Stimulated activated CD4-positive, alpha-beta T cell treated with anti-CD3 and anti-CD28 coated beads, Interleukin-15, amount 100 ng/mL, for 1 hour (primary cell): ENCODE results near the gene ZFP62.
"Not testable (repeated sequence)": the region's sequence is repeated elsewhere in the genome, so short reads cannot be mapped to it uniquely, and the experiment has no call there.

Source experiments
- DNase-seq, 2 donors: peaks; one replicate each; pipeline ENCODE4 v3.0.0-alpha.2; 2020; ENCODE audit warnings: low read depth in 1 of 2, low spot score in 1 of 2

The ZFP62 gene

DNA sequence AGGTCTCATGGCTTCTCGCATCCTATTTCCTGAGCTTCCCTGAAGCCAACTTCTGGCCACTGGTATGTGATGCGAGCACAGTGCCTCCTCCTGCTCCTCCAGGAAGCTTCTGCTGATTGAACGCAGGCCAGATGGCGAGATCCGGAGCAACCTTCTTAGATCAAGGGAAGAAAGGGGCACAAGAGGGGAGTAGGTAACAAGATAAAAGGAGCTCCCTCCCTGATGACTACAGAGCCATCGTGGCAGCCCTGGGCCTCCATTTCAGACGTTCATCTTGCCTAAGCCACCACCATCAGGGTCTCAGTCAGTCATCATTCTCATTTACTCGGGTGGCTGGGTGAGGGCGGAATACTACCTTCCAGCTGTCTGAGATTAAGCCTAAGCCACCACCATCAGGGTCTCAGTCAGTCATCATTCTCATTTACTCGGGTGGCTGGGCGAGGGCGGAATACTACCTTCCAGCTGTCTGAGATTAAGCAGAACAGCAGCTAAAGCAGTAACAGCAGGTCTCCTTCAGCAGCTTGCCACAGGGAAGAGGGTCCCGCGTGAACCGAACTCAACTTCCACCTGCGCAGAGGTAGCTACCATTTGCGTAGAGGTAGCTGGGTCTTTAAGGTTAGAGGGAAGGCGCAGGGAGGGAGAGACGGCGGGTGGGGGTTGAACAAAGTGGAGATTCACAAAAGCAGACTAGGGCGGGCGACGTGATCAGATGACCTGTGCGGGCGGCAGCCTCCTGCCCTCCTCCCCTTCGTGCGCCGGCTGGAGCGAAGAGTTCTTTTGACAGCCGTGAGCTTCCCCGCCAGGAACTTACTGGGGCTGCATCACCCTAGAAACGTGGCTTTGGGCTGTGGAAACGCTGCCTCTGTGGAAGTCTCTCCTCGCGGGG is 30.6 kb downstream of the ZFP62 start:
- peak; percentile 43 to 49 for DNase-seq

DNA sequence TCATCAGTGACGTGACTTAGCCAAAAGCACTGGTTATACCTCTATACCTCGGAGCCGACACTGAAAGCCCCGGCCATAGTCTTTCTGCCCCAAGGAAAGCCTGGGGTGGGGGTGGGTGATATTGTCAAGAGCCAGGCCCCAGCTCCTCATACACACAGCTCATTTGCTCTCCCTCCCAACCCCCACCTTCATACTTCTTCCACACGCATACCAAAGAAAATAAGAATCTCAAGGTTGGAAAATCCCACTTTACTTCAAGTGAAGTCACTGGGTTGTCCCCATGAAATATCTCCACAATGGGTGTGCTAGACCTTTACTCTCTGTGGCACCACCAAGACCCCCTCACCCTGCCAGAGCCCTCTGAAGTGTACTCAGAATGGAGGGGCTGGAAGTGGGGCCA is 31.4 kb downstream of the ZFP62 start:
- DNase-seq, result no peak

DNA sequence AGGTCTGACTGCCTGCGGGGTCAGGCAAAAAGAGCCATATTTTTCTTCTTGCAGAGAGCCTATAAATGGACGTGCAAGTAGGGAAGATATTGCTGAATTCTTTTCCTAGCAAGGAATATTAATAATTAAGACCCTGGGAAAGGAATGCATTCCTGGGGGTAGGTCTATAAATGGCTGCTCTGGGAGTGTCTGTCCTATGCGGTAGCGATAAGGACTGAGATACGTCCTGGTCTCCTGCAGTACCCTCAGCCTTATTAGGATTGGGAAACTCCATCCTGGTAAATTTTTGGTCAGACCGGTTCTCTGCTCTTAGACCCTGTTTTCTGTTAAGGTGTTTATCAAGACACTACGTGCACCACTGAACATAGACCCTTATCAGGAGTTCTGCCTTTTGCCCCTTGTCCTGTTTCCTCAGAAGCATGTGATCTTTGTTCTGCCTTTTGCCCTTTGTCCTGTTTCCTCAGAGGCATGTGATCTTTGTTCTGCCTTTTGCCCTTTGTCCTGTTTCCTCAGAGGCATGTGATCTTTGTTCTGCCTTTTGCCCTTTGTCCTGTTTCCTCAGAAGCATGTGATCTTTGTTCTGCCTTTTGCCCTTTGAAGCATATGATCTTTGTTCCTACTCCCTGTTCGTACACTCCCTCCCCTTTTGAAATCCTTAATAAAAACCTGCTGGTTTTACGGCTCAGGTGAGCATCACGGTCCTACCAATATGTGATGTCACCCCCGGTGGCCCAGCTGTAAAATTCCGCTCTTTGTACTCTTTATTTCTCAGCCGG is 32.1 kb downstream of the ZFP62 start:
- DNase-seq, result not testable (repeated sequence)

DNA sequence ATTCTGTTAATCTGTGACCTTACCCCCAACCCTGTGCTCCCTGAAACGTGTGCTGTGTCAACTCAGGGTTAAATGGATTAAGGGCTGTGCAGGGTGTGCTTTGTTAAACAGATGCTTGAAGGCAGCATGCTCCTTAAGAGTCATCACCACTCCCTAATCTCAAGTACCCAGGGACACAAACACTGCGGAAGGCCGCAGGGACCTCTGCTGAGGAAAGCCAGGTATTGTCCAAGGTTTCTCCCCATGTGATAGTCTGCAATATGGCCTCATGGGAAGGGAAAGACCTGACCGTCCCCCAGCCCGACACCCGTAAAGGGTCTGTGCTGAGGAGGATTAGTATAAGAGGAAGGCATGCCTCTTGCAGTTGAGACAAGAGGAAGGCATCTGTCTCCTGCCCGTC is 33.7 kb downstream of the ZFP62 start:
- DNase-seq, result not testable (repeated sequence)

DNA sequence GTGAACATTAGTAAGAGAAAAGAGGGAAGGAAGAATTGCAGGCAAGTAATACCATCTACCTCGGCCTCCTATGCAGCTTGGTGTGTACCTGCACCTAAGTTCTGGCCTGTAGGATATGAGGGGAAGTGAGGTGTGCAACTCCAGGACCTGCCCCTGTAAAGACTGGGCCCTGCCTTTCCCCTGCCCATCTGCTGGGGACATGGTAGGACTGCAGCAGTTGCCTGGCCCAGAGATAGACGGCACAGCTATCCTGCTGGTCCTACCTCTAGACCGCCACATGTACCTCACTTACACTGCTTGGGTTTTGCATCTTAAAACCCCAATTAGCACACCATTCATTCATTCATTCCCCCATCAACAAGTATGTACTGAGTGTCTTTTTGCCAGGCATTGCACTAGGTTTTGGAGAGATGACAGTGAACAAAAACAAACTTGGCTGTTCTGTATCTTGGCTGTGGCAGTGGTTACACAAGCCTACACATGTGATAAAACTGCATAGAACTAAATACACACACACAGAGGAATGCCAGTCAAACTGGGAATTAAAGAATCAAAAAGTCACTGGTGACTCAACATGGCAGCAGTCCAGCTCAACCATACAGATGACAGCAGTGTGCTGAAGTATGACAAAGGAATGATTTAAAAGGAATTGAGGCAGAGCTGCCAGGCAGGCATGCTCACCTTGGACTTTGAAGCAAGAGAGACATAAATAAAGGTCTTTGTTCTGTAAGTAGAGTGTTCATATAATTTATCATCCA is 35.1 kb downstream of the ZFP62 start:
- DNase-seq, result no peak

DNA sequence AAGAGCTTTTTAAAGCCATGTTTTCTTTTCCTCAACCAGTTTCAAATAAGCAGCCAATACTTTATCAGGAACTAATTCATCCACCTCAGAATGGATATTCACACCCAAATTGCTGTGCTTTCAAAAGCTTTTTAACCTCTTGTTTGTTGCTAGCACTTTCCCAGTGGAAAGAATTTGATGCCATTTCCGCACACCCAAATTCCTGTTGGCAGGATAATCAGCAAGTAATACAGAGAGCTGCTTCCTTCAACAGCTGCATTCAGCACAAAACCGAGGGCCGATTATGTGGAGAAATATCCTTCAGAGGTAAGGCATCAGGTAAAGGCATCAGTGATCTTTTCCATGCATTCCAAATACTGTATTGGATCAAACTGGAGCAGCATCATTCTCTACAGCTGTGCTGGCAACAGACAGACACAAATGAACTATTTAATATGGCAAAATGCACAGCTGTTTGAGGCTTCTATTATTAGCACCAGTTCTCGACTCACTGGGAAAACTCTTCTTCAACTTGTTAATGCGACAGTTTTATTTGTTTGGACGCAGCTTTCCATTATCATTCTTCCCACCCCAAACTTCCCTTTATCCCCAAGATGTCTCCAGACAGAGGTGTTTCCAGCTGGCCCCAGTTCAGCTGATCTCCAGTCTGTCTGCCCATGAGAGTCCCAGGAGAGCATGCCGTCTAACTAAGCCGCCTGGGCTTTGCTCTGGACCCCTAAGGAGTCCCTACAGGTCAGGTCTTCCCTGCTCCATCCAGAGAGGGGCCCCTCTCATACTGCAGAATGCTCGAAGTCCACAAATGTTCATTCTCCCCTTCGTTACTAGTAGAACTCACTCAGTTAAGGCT is 36.2 kb downstream of the ZFP62 start:
- DNase-seq, result no peak

DNA sequence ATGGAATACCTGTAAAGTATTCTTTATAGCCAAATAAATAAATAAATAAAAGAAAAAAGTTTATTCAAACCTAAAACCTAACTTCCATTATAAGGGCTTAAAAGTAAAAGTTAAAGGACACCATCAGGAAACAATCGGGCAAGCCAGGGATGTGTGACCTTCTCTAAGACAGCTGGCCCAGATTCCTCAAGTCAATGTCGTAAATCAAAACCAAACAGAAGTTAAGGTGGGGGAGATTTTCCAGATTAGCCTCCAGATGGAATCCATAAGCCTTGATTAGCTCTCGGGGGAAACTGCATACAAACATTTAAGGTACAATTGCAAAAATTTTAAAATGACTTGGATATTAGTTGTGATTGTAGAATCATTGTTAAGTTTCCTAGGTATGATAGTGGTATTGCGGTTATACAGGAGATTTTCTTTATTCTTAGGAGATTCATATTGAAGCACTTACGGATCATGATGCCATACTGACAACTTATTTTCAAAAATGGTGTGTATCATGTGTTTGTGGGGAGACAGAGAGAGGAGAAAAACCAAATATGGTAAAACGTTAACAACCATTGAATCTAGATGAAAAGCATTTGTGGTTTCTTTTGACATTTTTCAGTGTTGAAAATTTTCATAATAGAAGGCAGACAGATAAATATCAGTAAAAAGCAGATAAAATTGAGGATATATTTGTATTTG is 37.0 kb downstream of the ZFP62 start:
- DNase-seq, result no peak

DNA sequence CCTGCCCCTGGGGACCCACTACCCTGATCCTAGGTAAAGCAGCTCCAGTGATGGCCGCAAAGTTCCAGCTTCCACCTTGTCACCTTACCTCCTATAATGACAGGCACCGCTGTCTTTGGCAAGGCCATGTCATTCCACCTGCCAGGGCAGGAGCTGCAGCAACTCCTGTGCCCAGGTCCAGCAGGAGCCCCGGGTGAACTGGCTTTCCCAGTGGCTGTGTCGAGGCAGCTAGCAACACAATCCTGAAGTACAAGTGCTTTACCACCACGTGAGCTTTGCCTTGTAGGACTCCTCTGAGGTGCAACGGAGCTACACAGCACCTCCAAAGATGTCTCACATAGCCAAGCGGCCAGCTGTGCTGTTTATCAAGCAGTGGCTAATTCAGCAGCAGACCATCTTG is 37.7 kb downstream of the ZFP62 start:
- DNase-seq, result no peak

DNA sequence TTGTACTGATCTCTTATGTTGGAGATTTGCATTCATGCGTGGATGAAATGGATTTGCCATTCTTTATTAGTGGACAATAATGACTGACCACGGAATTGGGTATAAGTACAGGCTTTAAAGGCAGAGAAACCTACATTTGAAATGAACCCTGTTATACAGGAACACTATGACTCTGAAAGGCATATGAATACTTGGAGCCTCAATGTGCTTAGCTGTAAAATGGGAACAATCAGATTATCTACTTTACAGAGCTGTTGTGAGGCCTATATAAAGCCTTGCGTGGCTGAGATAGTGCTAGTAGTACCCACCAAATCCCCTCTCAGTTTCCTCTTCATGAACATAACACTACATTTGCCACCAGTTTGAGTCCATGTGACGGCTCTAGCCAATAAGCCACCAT is 39.5 kb downstream of the ZFP62 start:
- no peak for DNase-seq

DNA sequence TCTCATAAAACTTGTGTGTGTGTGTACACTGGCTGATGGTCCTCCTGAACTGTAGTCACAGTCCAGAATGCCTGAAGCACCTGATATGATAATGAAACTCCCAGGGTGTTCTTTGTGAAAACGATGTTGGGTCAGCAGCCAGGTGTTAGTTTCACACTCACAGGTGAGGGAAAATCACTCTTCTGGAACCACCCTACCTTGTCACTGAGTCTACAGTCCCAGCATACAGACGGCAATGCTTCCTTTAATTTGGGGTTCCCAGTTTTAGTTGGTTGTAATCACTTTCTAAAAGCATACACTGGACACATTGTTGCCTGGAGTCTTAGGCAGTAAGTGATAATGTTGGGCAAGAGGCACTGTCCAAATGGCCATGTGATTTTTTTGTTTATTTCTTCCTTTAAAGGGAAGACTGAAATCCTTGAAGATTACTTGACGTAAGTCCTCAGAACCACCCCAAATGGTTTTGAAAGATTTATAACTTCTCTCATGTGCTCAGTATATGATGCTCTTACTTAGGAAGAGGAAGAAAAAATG is 40.2 kb downstream of the ZFP62 start:
- DNase-seq, result no peak

DNA sequence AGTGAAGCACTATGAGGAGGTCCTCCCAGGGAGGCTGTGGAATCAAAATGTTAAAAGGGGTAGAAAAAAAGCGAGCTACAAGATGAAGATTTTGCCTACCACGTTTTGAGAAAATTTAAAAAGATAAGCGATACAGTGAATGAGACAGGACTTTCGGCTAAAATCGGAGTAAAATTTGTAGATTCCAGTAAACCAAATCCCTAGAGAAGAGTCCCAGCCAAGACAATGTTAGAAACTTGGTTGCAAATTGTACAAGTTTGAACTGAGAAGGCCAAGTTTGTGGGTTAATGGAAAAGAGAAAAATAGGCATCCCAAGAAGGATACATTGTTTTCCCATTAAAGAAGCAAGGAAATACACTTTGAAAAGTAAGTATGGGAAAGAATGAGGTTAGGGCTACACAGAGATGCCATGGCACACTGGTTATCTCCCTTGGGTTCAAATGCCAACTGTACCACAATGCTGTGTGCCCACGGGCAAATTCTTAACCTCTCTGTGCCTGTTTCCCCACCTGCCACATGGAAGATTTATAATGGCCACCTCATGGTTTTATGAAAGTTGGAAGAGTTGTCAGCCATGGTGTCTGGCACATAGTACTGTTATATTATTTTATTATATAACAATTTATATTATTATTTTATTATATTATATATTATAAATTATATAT is 42.3 kb downstream of the ZFP62 start:
- no peak for DNase-seq

DNA sequence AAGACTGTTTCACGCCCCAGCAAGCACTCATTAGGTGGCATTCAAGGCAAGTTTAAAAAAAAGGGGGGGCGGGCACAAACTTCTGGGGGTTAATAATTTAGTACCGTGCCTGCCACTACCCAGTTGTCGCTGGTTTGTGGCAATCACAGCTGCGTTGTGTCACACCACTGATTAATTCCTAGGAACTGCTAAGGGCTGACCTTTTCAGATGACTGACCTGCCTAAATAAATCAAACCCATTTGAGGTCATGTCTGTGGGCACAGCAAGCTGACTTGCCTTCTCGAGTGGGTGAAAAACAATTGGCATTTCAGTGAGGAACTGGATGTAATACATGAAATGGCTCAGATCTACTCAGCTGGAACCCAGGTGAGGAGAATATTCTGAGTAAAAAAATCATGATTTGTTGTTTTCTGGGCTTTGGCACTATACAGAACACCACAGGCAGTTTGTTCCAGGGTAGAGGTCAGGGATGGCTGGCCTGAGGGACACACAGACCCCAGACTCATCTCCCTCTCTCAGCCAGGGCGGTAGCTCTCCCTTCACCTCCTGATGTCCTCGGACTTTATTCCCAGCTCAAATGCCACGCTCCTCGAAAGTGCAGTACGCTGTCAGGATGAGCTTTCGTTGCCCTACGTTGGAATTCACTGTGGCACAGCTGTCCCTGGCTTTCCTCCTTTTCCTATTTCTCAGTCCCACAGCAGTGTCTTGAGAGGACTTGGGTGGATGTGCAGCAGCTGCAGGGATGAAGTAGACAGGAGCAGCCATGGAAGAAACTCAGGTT is 43.0 kb downstream of the ZFP62 start:
- DNase-seq, result no peak

DNA sequence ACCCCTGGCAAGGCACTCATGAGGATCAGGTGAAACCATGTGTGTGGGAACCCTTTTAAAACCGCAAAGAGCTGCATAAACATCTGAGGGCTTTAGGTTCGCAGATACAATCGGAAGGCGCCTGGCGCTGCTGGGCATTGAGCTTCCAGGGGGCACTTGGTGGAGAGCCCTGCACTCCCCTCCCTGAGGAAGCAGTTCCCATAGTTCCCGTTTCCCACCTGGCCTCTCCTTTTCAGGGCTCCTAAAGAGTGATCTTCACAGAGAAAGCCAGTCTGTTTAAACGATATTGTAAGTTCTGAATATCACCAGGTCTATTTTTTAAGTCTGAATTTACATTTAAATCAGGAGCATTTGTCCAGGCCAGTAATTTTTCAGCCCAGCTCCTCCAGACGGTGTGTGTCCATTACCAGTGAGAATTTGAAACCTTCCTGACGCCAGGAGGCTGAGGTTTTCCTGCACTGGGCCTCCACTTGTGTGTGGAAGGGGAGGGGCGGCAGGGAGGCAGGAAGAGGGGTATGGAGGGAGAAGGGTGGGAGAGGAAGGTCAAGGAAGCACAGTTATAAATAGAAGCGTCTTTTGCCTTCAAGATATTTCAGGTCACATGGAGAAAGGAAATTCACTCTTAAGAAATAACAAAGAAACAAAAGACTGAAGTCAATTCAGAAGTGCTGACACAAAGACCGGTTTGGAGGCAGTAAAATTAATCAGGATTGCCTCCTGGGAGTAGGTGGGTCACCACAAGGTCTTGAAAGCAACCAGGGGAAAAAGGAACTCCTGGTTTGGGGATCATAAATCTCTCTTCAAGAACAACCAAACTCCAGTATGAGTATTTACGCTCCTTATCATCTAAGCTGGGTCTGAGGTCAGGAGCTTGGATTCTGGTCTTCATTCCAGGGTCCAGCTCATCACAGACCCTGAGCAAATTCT is 44.2 kb downstream of the ZFP62 start:
- DNase-seq, result no peak

DNA sequence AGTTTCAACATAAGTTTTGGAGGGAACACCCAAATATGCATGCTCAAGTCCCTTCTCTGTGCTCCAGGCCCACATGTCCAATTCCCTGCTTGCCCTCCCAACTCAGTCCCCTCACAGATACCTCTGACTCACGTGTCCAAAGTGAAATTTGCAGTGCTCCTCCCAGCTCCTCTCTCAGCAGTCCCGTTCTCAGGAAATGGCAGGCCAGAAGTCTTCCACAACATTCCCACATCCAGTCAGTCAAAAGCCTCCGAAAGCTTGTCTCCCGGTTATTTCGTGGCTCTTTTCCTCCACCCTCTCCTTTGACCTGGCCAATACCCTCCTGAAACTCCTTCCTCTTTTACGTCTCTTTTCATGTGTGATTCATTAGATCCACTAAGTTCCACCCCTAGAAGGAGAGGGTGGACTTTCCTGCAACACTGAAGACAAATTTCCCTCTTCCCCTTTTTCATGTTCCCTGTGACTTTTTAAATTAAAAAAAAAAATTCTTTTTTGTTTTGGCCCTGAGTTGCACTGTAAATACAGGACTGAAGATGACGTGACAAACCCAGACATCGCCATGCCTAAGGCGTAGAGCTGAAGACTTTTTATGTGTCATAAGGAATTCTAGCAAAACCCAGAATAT is 45.7 kb downstream of the ZFP62 start:
- no peak for DNase-seq

DNA sequence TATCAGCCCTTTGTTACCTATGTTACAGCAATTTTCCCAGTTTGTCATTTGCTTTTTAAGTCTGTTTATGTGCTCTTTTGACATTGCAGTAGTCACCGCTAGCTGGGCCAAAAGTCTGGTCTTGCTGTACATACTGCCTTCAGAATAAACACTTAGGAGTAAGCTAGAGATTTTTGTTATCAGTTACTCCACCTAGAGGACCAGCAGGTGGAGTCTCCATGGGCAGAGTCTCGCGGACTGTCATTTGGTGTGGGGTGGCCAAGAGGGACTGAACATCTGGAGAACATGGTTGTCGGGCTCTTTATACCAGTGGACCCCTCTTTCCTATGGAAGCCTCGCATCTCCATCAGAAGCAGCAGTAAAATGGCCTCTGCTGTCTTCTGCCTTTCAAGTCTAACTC is 47.7 kb downstream of the ZFP62 start:
- DNase-seq, result no peak

DNA sequence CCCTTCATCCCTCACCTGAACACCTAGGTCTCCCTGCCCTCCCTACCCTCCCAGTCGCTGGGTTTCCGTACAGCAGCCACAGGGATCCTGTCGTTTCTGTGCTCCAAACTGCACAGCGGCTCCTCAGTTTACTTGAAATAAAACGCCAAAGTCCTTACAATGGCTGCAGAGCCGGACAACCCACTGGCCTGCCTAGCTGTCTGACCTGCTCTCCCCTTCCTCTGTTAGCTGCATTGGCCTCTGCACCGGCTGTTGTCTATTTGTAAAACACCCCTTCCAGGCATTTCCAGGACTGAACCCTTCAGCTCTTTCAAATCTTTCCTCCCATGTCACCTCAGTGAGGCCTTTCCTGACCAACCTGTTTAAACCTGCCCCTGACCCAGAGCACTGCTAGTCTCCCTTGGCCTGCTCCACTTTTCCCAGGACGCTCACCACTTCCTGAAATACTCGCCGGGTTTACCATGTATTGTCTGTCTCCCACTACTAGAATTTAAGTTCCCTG is 49.4 kb downstream of the ZFP62 start:
- DNase-seq, result no peak
